SIG-M5 treated with dmso at 0.1 percent for 504 hours (cell line): ENCODE measurements around the gene CD163.
"Not testable (repeated sequence)": the region's sequence is repeated elsewhere in the genome, so short reads cannot be mapped to it uniquely, and the experiment has no call there.

ENCODE experiments used
- DNase-seq: peaks from one replicate; lab custom pipeline; 2025; ENCODE audit not compliant: unreplicated experiment; lab: John Stamatoyannopoulos, UW

The CD163 gene

GRCh38 chr12:7451756-7452155, 51.8 kb downstream of the CD163 start:
- no peak for DNase-seq

DNA sequence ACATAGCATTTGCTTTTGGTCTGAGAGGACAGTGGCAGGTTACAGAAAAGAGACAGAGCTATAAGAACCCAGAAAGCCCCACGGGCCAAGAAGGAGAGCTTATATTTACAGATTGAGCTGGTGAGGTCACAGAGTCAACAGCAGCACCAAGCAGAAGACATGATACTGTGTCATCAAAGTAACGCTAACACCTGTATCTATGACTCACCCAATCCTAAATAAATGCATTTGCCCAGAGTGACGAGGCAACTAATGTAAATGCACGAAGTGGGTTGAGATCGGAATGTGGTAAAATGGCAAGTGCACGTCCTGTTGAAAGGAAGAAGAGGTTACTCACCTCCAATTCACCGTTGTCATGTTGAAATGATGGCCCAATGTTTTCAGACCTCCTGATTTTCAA, 52.9 kb downstream of the CD163 start:
- DNase-seq: no peak

GRCh38 chr12:7448099-7448498, 55.5 kb downstream of the CD163 start:
- DNase-seq: no peak

- no peak for DNase-seq
Observed at GRCh38 chr12:7444537-7444936, 59.0 kb downstream of the CD163 start.

DNA sequence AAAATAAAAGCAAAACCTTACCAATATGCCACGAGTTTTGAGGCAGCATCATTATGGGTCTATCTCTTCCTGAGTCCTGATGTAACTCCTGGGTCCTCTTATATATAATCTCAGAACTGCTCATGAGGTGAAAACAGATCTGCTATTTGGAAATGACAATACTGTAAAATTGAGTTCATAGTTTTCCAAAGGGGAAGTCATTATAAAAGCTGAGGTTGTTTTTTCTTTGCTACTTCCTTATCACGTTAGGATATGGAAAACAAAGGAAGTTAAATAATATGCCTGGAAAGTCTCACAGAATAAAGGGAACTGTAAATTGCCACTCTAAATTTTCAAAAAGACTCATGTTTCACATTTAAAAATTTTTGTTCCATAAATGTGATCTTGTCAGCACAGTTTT, 59.5 kb downstream of the CD163 start, which contains the start of gene CD163L1:
CD163L1 (minus strand) TSS at position 78 of the 400 bp plus-strand sequence; CDS start at position 52, 26 bp downstream.
- no peak for DNase-seq

DNA sequence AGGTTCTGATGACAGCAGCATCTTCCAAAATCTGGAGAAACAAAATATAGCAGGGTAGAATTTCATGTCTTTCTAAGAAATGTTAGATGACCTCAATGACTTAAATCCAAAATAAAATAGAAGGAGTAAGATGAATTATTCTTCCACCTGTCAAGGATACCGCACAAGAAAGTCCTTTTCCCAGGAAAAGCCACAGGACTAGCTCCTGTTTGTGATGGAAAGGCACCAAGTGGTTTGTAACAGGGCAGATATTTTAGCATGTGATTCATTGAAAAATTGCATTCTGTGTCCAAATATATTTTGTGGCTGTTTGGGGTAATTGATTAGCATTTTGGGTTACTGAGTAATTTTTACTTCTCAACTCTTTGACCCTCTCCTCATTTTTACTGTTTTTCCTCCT, 62.4 kb downstream of the CD163 start:
- no peak for DNase-seq

- no peak for DNase-seq
Observed at GRCh38 chr12:7439579-7440505, 63.7 kb downstream of the CD163 start.

DNA sequence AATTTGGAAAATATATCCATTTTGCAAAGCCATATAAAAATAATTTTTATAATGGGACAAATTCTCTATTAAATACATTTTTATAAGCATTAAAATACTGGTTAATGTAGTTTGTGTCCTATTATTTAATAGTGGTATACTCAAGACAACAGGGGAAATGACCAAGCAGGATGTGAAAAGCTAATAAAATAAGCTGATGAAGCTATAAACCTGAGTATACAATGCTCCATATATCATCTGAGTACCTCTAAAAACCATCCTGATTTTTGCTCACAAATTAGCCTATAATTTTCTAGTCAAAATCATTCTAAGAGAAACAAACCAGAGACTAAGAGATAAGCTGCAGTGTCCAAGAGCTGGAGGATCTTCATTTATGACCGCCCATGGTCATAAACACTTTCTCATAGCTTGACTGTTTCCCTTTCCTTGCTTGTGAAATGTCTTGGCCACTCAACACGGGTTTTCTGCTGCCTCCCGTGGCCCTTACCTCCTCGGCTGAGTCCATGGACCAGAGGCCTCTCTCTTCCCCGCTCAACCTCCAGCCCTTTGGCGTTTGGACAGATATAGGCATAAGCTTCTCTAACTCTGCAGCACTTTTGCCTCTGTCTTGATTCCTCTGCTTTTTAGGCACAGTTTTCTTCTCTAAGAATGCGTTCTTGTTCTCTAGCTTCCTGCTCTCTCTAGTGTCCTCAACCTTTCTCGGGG, 65.1 kb downstream of the CD163 start:
- not testable (repeated sequence) for DNase-seq

- DNase-seq: not testable (repeated sequence)
Observed at GRCh38 chr12:7437494-7437893, 66.1 kb downstream of the CD163 start.

- no peak for DNase-seq
Observed at GRCh38 chr12:7434670-7435069, 68.9 kb downstream of the CD163 start.

- DNase-seq: no peak
Observed at GRCh38 chr12:7433276-7433822, 70.2 kb downstream of the CD163 start.

DNA sequence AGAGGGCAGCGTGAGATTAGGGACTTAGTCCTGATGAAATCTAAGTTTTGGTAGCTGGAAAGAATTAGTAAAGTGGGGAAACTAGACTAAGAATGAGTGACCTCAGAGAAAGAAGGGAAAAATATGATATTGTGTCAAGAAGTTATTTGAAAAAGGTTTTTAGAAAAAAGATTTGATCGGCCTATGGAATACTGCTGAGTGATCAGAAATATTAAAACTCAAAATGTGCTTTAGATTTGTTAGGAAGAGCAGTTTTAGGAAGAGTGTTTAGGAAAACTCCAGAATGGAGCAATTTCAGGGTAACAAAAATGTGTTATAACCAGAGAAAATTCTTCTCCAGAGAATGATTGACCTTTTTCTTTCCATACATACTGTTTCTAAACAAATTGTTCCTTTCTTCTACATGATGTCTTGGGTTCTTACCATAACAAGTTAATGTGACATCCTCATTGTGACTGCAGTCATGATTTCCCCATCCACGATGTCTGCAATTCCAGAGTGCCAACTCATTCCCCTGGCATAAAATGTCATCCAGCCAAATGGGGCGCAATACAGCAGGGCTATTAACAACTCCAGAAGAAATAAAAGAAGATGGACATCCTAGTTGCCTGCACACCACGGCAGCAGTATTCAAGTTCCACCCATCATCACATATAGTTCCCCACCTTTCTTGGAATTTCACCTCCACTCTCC, 71.4 kb downstream of the CD163 start:
- no peak for DNase-seq
